ENCODE results near the gene ATP2C1.

GRCh38 chr3:130925628-130926027 is 31.7 kb downstream of the ATP2C1 start:
- no peak for TF ChIP-seq REST (IDR thresholded peaks at IDR 0.05; ENCODE audit: insufficient read depth in 1 of 2, low read depth in 2 of 2, low read length in 2 of 2)
- TF ChIP-seq POLR2AphosphoS5 (IDR thresholded peaks at IDR 0.05; ENCODE audit: low read depth, low read length), result no peak
- TF ChIP-seq TAF1 (IDR thresholded peaks at IDR 0.05; ENCODE audit: borderline replicate concordance, insufficient read depth, low read length), result no peak
- TF ChIP-seq FOXP2 (optimal IDR thresholded peaks at IDR 0.05; ENCODE audit: borderline replicate concordance, extremely low read depth, extremely low read length, insufficient read depth), result no peak

Data from PFSK-1 (cell line).